GM18909 (cell line): ENCODE results near the gene IP6K3.
A peak's percentile ranks its signal among the peaks of the same experiment; 100 is the strongest.

Experiments
- ATAC-seq: cut with Tn5 transposase; IDR thresholded peaks from one replicate; pipeline ENCODE4 v1.9.1; 2021; ENCODE audit warnings: mild to moderate bottlenecking; ENCODE audit not compliant: unreplicated experiment, poor library complexity

The IP6K3 gene

GRCh38 chr6:33725891-33726673, 20.6 kb downstream of the IP6K3 start:
- ATAC-seq, result no peak

GRCh38 chr6:33725222-33725621, 21.5 kb downstream of the IP6K3 start:
- no peak for ATAC-seq

GRCh38 chr6:33724102-33725023, 22.3 kb downstream of the IP6K3 start:
- no peak for ATAC-seq

- no peak for ATAC-seq
Observed at GRCh38 chr6:33723371-33724085, 23.2 kb downstream of the IP6K3 start.

GRCh38 chr6:33722103-33722623, 24.5 kb downstream of the IP6K3 start:
- no peak for ATAC-seq

- no peak for ATAC-seq
Observed at GRCh38 chr6:33721508-33721907, 25.2 kb downstream of the IP6K3 start.

- ATAC-seq, result no peak
Observed at GRCh38 chr6:33720998-33721397, 25.7 kb downstream of the IP6K3 start.

GRCh38 chr6:33719326-33719987, 27.2 kb downstream of the IP6K3 start:
- ATAC-seq, result no peak

- ATAC-seq, result no peak
Observed at GRCh38 chr6:33718713-33719112, 28.0 kb downstream of the IP6K3 start.

GRCh38 chr6:33717934-33718455, 28.7 kb downstream of the IP6K3 start:
- ATAC-seq, result no peak

- no peak for ATAC-seq
Observed at GRCh38 chr6:33716890-33717632, 29.6 kb downstream of the IP6K3 start.

GRCh38 chr6:33716379-33716778, 30.3 kb downstream of the IP6K3 start:
- no peak for ATAC-seq

- ATAC-seq, result no peak
Observed at GRCh38 chr6:33714385-33715040, 32.2 kb downstream of the IP6K3 start.

GRCh38 chr6:33713786-33714185, 32.9 kb downstream of the IP6K3 start:
- no peak for ATAC-seq

- ATAC-seq, result no peak
Observed at GRCh38 chr6:33712914-33713313, 33.8 kb downstream of the IP6K3 start.

- peak; percentile 90 for ATAC-seq
Observed at GRCh38 chr6:33711140-33712129, 35.3 kb downstream of the IP6K3 start, which contains the start of gene UQCC2. Gene UQCC2, minus strand, starts transcription at chr6:33711700. Its CDS starts 14 bp downstream, at chr6:33711686.
